CD14-positive monocyte (primary cell): Measurements from ENCODE around the gene NRG3. TPM values are rescaled to one million over a fixed set of nuclear protein-coding genes. Genes with fewer than 3 reads are reported as not detected.

Experiments
- DNase-seq, 3 donors: peaks; one replicate each; pipeline ENCODE4 v3.0.0-alpha.2; 2011 to 2022
- H2AFZ ChIP-seq: 2 replicates; pipeline ENCODE4 v1.6.0; 2012; ENCODE audit warnings: mild to moderate bottlenecking, low read depth, low read length, inconsistent platforms; ENCODE audit not compliant: insufficient read depth, poor library complexity, severe bottlenecking
- H3K27ac ChIP-seq, 2 donors: 1 replicate in 1 of 2; 2 replicates in 1 of 2; pipeline ENCODE4 v1.5.1; 2012 to 2013; ENCODE audit warnings: low read length in 2 of 2, control low read depth in 1 of 2, inconsistent platforms in 1 of 2, low read depth in 1 of 2, mild to moderate bottlenecking in 1 of 2
- H3K27me3 ChIP-seq, 2 donors: one replicate each; pipeline versions ENCODE4 v1.6.0 to v1.6.1; 2011 to 2013; ENCODE audit warnings: low read length in 2 of 2; ENCODE audit not compliant: control insufficient read depth in 2 of 2, insufficient read depth in 2 of 2
- H3K36me3 ChIP-seq, 2 donors: replicated peaks in 1 of 2; 1 replicate in 1 of 2; 2 replicates in 1 of 2; pipeline versions ENCODE4 v1.5.1 to v1.6.1; 2012 to 2013; ENCODE audit warnings: low read length in 2 of 2, control low read depth in 1 of 2, inconsistent platforms in 1 of 2, mild to moderate bottlenecking in 1 of 2; ENCODE audit not compliant: insufficient read depth in 2 of 2, control insufficient read depth in 1 of 2
- H3K4me1 ChIP-seq, 2 donors: 1 replicate in 1 of 2; 2 replicates in 1 of 2; pipeline versions ENCODE4 v1.5.1 to v1.6.1; 2012 to 2013; ENCODE audit warnings: low read length in 2 of 2, control low read depth in 1 of 2, inconsistent platforms in 1 of 2, mild to moderate bottlenecking in 1 of 2, moderate library complexity in 1 of 2; ENCODE audit not compliant: insufficient read depth in 2 of 2, control insufficient read depth in 1 of 2
- H3K4me2 ChIP-seq: replicated peaks from 2 replicates; pipeline ENCODE3; 2012; ENCODE audit warnings: low read length, moderate library complexity, mild to moderate bottlenecking; ENCODE audit not compliant: poor library complexity, severe bottlenecking; ENCODE audit errors: extremely low read depth
- H3K4me3 ChIP-seq, 3 experiments: fragments of 200-600 bp in 1 of 3; sonication (generic) in 1 of 3; replicated peaks in 1 of 3; 1 replicate in 2 of 3; 2 replicates in 1 of 3; pipeline ENCODE4 v1.5.1; 2011 to 2013; ENCODE audit warnings: low read length in 3 of 3, mild to moderate bottlenecking in 3 of 3, control low read depth in 2 of 3, low read depth in 2 of 3, inconsistent platforms in 1 of 3, moderate library complexity in 1 of 3
- H3K79me2 ChIP-seq: 2 replicates; pipeline ENCODE4 v1.6.0; 2012; ENCODE audit warnings: mild to moderate bottlenecking, control low read depth, inconsistent platforms, low read length, moderate library complexity; ENCODE audit not compliant: insufficient read depth
- H3K9ac ChIP-seq: 2 replicates; pipeline ENCODE4 v1.6.0; 2017; ENCODE audit warnings: low read length, mild to moderate bottlenecking; ENCODE audit not compliant: insufficient read depth, poor library complexity, severe bottlenecking
- H3K9me3 ChIP-seq, 2 donors: replicated peaks in 1 of 2; 1 replicate in 1 of 2; 2 replicates in 1 of 2; pipeline versions ENCODE4 v1.5.1 to v1.6.1; 2012 to 2013; ENCODE audit warnings: low read length in 2 of 2, control low read depth in 1 of 2; ENCODE audit not compliant: control insufficient read depth in 1 of 2, insufficient read depth in 1 of 2
- H4K20me1 ChIP-seq: 2 replicates; pipeline ENCODE4 v1.6.0; 2012; ENCODE audit warnings: mild to moderate bottlenecking, low read length, control low read depth, moderate library complexity; ENCODE audit not compliant: insufficient read depth
- H3K27ac Mint-ChIP-seq, 7 donors: one replicate each; pipeline ENCODE4 v1.8.0; 2020; ENCODE audit warnings: mild to moderate bottlenecking in 7 of 7, mixed read lengths in 7 of 7, moderate library complexity in 6 of 7, inconsistent platforms in 2 of 7
- H3K27me3 Mint-ChIP-seq, 3 donors: one replicate each; pipeline ENCODE4 v1.8.0; 2021 to 2022; ENCODE audit warnings: low read depth in 3 of 3, mild to moderate bottlenecking in 3 of 3, mixed read lengths in 3 of 3, moderate library complexity in 3 of 3, inconsistent platforms in 1 of 3
- H3K36me3 Mint-ChIP-seq, 2 donors: one replicate each; pipeline ENCODE4 v1.8.0; 2020; ENCODE audit warnings: mixed read lengths in 2 of 2, inconsistent platforms in 1 of 2, mild to moderate bottlenecking in 1 of 2
- H3K4me1 Mint-ChIP-seq: one replicate; pipeline ENCODE4 v1.8.0; 2020; ENCODE audit warnings: mild to moderate bottlenecking, mixed read lengths
- H3K4me3 Mint-ChIP-seq, 2 donors: one replicate each; pipeline ENCODE4 v1.8.0; 2020; ENCODE audit warnings: mild to moderate bottlenecking in 2 of 2, mixed read lengths in 2 of 2, moderate library complexity in 1 of 2
- H3K9me3 Mint-ChIP-seq, 7 donors: one replicate each; pipeline ENCODE4 v1.8.0; 2020 to 2022; ENCODE audit warnings: mixed read lengths in 7 of 7, mild to moderate bottlenecking in 6 of 7, moderate library complexity in 6 of 7, inconsistent platforms in 2 of 7
- CTCF ChIP-seq: fragments of 200-600 bp; IDR thresholded peaks from one replicate; pipeline ENCODE4 v1.8.0; 2022; ENCODE audit warnings: antibody characterized with exemption, mild to moderate bottlenecking
- WGBS: methylation state at CpG from one replicate; pipeline ENCODE4 v1.1.5; 2013; ENCODE audit warnings: missing lambda C conversion rate; ENCODE audit not compliant: insufficient coverage; 5-methylcytosine and 5-hydroxymethylcytosine counted together
- intact Hi-C, 2 donors: fragments of 100-400 bp; cut with micrococcal nuclease; formaldehyde crosslinking; loops; one replicate each; pipeline versions ENCODE4 v1.15.0 to v1.15.1; 2023
- polyA plus RNA-seq, 3 donors: library from polyadenylated mRNA; depleted of rRNA in 1 of 3; unstranded in 2 of 3; stranded (reverse) in 1 of 3; fragments of 300-500 nt in 2 of 3; fragments of >200 nt in 1 of 3; fragmentation: Illumina TruSeq in 2 of 3; gene quantifications; 1 replicate in 2 of 3; 2 replicates in 1 of 3; pipeline ENCODE4 v1.2.3, GENCODE V29; 2012 to 2021

NRG3 gene
- polyA plus RNA-seq, 3 donors: not detected

GRCh38 chr10:82251222-82251906, 376.4 kb downstream of the NRG3 start:
- Histone ChIP-seq H3K4me1 (no peaks in the 10 kb centered on the region), H3K27ac (no peak overlapping the region), H3K4me3 (no peak overlapping the region), H3K9ac (no peak overlapping the region), H3K27me3 (no peaks in the 10 kb centered on the region), H3K36me3 (no peaks in the 10 kb centered on the region), H2AFZ (no peak overlapping the region), H3K79me2 (no peaks in the 10 kb centered on the region), H3K9me3 (peaks cover 6 to 7% of the 10 kb centered on the region in 2 donors), H4K20me1 (no peaks in the 10 kb centered on the region), H3K4me2 (no peak overlapping the region)
- no peak overlapping the region for H3K27ac Mint-ChIP-seq
- WGBS: 74% methylated on average over 5 of the region's 8 CpGs
- no peak overlapping the region for H3K4me3 Mint-ChIP-seq
- no peak for TF ChIP-seq CTCF
- DNase-seq: no peak
- H3K9me3 Mint-ChIP-seq: peaks cover 0 to 4% (median 1%) of the 10 kb centered on the region in 7 donors
- H3K36me3 Mint-ChIP-seq: no peaks in the 10 kb centered on the region
- H3K27me3 Mint-ChIP-seq: peaks cover 0 to 1% (median 0%) of the 10 kb centered on the region in 3 donors
- intact Hi-C loops: no loop called here
- H3K4me1 Mint-ChIP-seq: no peaks in the 10 kb centered on the region

GRCh38 chr10:82252081-82252480, 377.1 kb downstream of the NRG3 start:
- Histone ChIP-seq H3K4me3 (no peak overlapping the region), H3K27ac (no peak overlapping the region), H3K9me3 (peaks cover 6 to 7% of the 10 kb centered on the region in 2 donors), H4K20me1 (no peaks in the 10 kb centered on the region), H2AFZ (no peak overlapping the region), H3K79me2 (no peaks in the 10 kb centered on the region), H3K4me2 (no peak overlapping the region), H3K36me3 (no peaks in the 10 kb centered on the region), H3K27me3 (no peaks in the 10 kb centered on the region), H3K9ac (no peak overlapping the region), H3K4me1 (no peaks in the 10 kb centered on the region)
- Mint-ChIP-seq H3K27me3 (peaks cover 0 to 1% (median 0%) of the 10 kb centered on the region in 3 donors), H3K4me1 (no peaks in the 10 kb centered on the region), H3K36me3 (no peaks in the 10 kb centered on the region), H3K9me3 (peaks cover 0 to 4% (median 1%) of the 10 kb centered on the region in 7 donors), H3K27ac (no peak overlapping the region), H3K4me3 (no peak overlapping the region)
- intact Hi-C loops: no loop called here
- WGBS: no CpG with 5 or more reads among the region's 1 CpG
- DNase-seq: no peak
- TF ChIP-seq CTCF: no peak
